Neuronal stem cell (in vitro differentiated cells): ENCODE data around the gene ZCCHC7.
"Not testable (repeated sequence)": the region's sequence is repeated elsewhere in the genome, so short reads cannot be mapped to it uniquely, and the experiment has no call there.

Experiments used
- DNase-seq: peaks from one replicate; pipeline ENCODE4 v3.0.0-alpha.2; 2013; ENCODE audit warnings: low spot score
- H2AFZ ChIP-seq: one replicate; pipeline ENCODE4 v1.6.1; 2013; ENCODE audit warnings: mild to moderate bottlenecking, low read length, inconsistent platforms
- H2AK5ac ChIP-seq: 2 replicates; pipeline ENCODE4 v1.6.1; 2013; ENCODE audit warnings: low read depth, mild to moderate bottlenecking, inconsistent platforms, low read length, moderate library complexity, mixed read lengths
- H2BK120ac ChIP-seq: 2 replicates; pipeline ENCODE4 v1.6.1; 2013; ENCODE audit warnings: low read depth, mild to moderate bottlenecking, inconsistent platforms, low read length, moderate library complexity, mixed read lengths
- H2BK12ac ChIP-seq: one replicate; pipeline ENCODE4 v1.6.1; 2013; ENCODE audit warnings: low read length, inconsistent platforms
- H2BK15ac ChIP-seq: 2 replicates; pipeline ENCODE4 v1.6.1; 2013; ENCODE audit warnings: mild to moderate bottlenecking, low read length, inconsistent platforms, mixed read lengths
- H2BK5ac ChIP-seq: one replicate; pipeline ENCODE4 v1.6.1; 2013; ENCODE audit warnings: inconsistent platforms, mild to moderate bottlenecking, low read length, moderate library complexity
- H3K14ac ChIP-seq: one replicate; pipeline ENCODE4 v1.6.1; 2013; ENCODE audit warnings: low read length, inconsistent platforms
- H3K18ac ChIP-seq: 2 replicates; pipeline ENCODE4 v1.6.1; 2013; ENCODE audit warnings: low read length, inconsistent platforms
- H3K23ac ChIP-seq: 2 replicates; pipeline ENCODE4 v1.6.1; 2013; ENCODE audit warnings: low read depth, mild to moderate bottlenecking, mixed read lengths, low read length, inconsistent platforms; ENCODE audit not compliant: poor library complexity
- H3K27ac ChIP-seq: replicated peaks from 3 replicates; pipeline ENCODE4 v1.5.1; 2013; ENCODE audit warnings: low read length, inconsistent platforms
- H3K27me3 ChIP-seq, 3 experiments: 2 replicates each; pipeline ENCODE4 v1.6.1; 2013; ENCODE audit warnings: low read length in 3 of 3, mild to moderate bottlenecking in 2 of 3, inconsistent platforms in 1 of 3, low read depth in 1 of 3, mixed read lengths in 1 of 3, moderate library complexity in 1 of 3; ENCODE audit not compliant: control insufficient read depth in 3 of 3, insufficient read depth in 3 of 3
- H3K36me3 ChIP-seq, 2 donors: replicated peaks in 1 of 2; 2 replicates each; pipeline ENCODE4 v1.6.1; 2013; ENCODE audit warnings: low read length in 2 of 2; ENCODE audit not compliant: control insufficient read depth in 2 of 2, insufficient read depth in 2 of 2
- H3K4ac ChIP-seq: 2 replicates; pipeline ENCODE4 v1.6.1; 2013; ENCODE audit warnings: inconsistent platforms, mild to moderate bottlenecking, low read length, moderate library complexity
- H3K4me1 ChIP-seq, 2 donors: 1 replicate in 1 of 2; 2 replicates in 1 of 2; pipeline ENCODE4 v1.6.1; 2013; ENCODE audit warnings: low read length in 2 of 2, low read depth in 1 of 2; ENCODE audit not compliant: control insufficient read depth in 2 of 2, insufficient read depth in 1 of 2
- H3K4me2 ChIP-seq: one replicate; pipeline ENCODE4 v1.6.1; 2013; ENCODE audit warnings: mild to moderate bottlenecking, low read length, inconsistent platforms; ENCODE audit not compliant: insufficient read depth, poor library complexity, severe bottlenecking
- H3K4me3 ChIP-seq, 2 donors: 2 replicates each; pipeline ENCODE4 v1.5.1; 2013; ENCODE audit warnings: low read length in 2 of 2, mild to moderate bottlenecking in 2 of 2, inconsistent platforms in 1 of 2, moderate library complexity in 1 of 2
- H3K79me1 ChIP-seq: one replicate; pipeline ENCODE4 v1.6.1; 2013; ENCODE audit warnings: low read depth, mild to moderate bottlenecking, inconsistent platforms, low read length, moderate library complexity
- H3K9ac ChIP-seq: one replicate; pipeline ENCODE4 v1.6.1; 2013; ENCODE audit warnings: mild to moderate bottlenecking, low read depth, low read length, inconsistent platforms; ENCODE audit not compliant: poor library complexity
- H3K9me3 ChIP-seq, 2 donors: replicated peaks in 1 of 2; 2 replicates each; pipeline versions ENCODE3 to v1.6.1; 2013; ENCODE audit warnings: low read length in 2 of 2, mild to moderate bottlenecking in 2 of 2, inconsistent platforms in 1 of 2, low read depth in 1 of 2, mixed read lengths in 1 of 2, moderate library complexity in 1 of 2; ENCODE audit not compliant: control insufficient read depth in 2 of 2, insufficient read depth in 1 of 2
- H4K8ac ChIP-seq: one replicate; pipeline ENCODE4 v1.6.1; 2013; ENCODE audit warnings: low read depth, mild to moderate bottlenecking, inconsistent platforms, low read length, moderate library complexity
- H4K91ac ChIP-seq: one replicate; pipeline ENCODE4 v1.6.1; 2013; ENCODE audit warnings: low read length, low read depth, mild to moderate bottlenecking, inconsistent platforms; ENCODE audit not compliant: poor library complexity
- WGBS, 2 donors: extraction: QIAGEN DNeasy Blood & Tissue Kit; methylation state at CpG; one replicate each; pipeline ENCODE4 v1.1.7; 2013; ENCODE audit warnings: missing lambda C conversion rate in 2 of 2, mixed read lengths in 1 of 2; ENCODE audit not compliant: insufficient read length in 2 of 2, insufficient replicate concordance in 1 of 2; ENCODE audit errors: extremely low coverage in 2 of 2; 5-methylcytosine and 5-hydroxymethylcytosine counted together

Gene ZCCHC7

GRCh38 chr9:37201581-37201980, 81.2 kb downstream of the ZCCHC7 start:
- Histone ChIP-seq H3K14ac (no peak overlapping the region), H2AFZ (no peak overlapping the region), H3K23ac (no peak overlapping the region), H4K91ac (no peak overlapping the region), H2BK12ac (no peak overlapping the region), H2AK5ac (no peak overlapping the region), H3K27me3 (no peaks in the 10 kb centered on the region), H4K8ac (no peak overlapping the region), H3K4me2 (no peak overlapping the region), H3K9ac (no peak overlapping the region), H3K4ac (no peak overlapping the region), H2BK120ac (no peak overlapping the region), H3K4me3 (no peak overlapping the region), H3K79me1 (no peaks in the 10 kb centered on the region), H2BK15ac (no peak overlapping the region), H3K36me3 (peaks cover 0 to 11% of the 10 kb centered on the region in 2 donors), H3K4me1 (peaks cover 5 to 21% of the 10 kb centered on the region in 2 donors), H2BK5ac (no peak overlapping the region), H3K9me3 (peaks cover 1 to 25% of the 10 kb centered on the region in 2 donors), H3K27ac (no peak overlapping the region), H3K18ac (no peak overlapping the region)
- no CpG with 5 or more reads among the region's 1 CpG for WGBS, 2 donors
- no peak for DNase-seq

GRCh38 chr9:37202091-37202490, 81.7 kb downstream of the ZCCHC7 start:
- no peak overlapping the region for H3K9ac ChIP-seq
- H2AFZ ChIP-seq = no peak overlapping the region
- no peak overlapping the region for H2AK5ac ChIP-seq
- H3K36me3 ChIP-seq = peaks cover 0 to 16% of the 10 kb centered on the region in 2 donors
- H2BK5ac ChIP-seq = no peak overlapping the region
- no peak overlapping the region for H4K8ac ChIP-seq
- H3K4ac ChIP-seq = no peak overlapping the region
- peaks cover 5 to 17% of the 10 kb centered on the region in 2 donors for H3K4me1 ChIP-seq
- H3K4me3 ChIP-seq = no peak overlapping the region
- H4K91ac ChIP-seq = no peak overlapping the region
- no peak overlapping the region for H3K14ac ChIP-seq
- H2BK12ac ChIP-seq = no peak overlapping the region
- peaks cover 1 to 25% of the 10 kb centered on the region in 2 donors for H3K9me3 ChIP-seq
- no peak overlapping the region for H3K27ac ChIP-seq
- H3K18ac ChIP-seq = no peak overlapping the region
- no peak for DNase-seq
- no peaks in the 10 kb centered on the region for H3K79me1 ChIP-seq
- H3K27me3 ChIP-seq = no peaks in the 10 kb centered on the region
- no peak overlapping the region for H3K4me2 ChIP-seq
- H3K23ac ChIP-seq = no peak overlapping the region
- H2BK120ac ChIP-seq = no peak overlapping the region
- no peak overlapping the region for H2BK15ac ChIP-seq

GRCh38 chr9:37203456-37203855, 83.1 kb downstream of the ZCCHC7 start:
- not testable (repeated sequence) for H3K23ac ChIP-seq, H3K4me2 ChIP-seq, H3K79me1 ChIP-seq, H3K27me3 ChIP-seq, H3K9ac ChIP-seq, H4K91ac ChIP-seq, H3K4ac ChIP-seq, H3K14ac ChIP-seq, H2BK5ac ChIP-seq, H2AFZ ChIP-seq, H2BK12ac ChIP-seq, H4K8ac ChIP-seq, H2BK15ac ChIP-seq, H3K27ac ChIP-seq, DNase-seq, H3K18ac ChIP-seq, H2BK120ac ChIP-seq, H2AK5ac ChIP-seq, H3K4me3 ChIP-seq
- Histone ChIP-seq H3K9me3 (peaks cover 1 to 22% of the 10 kb centered on the region in 2 donors), H3K4me1 (peaks cover 3 to 13% of the 10 kb centered on the region in 2 donors), H3K36me3 (peaks cover 0 to 27% of the 10 kb centered on the region in 2 donors)
- WGBS, 2 donors = no CpG with 5 or more reads among the region's 4 CpGs

GRCh38 chr9:37206121-37206620, 85.8 kb downstream of the ZCCHC7 start:
- H2BK120ac ChIP-seq = no peak overlapping the region
- no peak overlapping the region for H2BK12ac ChIP-seq
- peaks cover 1 to 22% of the 10 kb centered on the region in 2 donors for H3K9me3 ChIP-seq
- no peak overlapping the region for H3K18ac ChIP-seq
- WGBS, 2 donors = 100% methylated on average over 2 of the region's 10 CpGs; no CpG with 5 or more reads in 1 of the 2 donors
- H2BK5ac ChIP-seq = no peak overlapping the region
- H4K91ac ChIP-seq = no peak overlapping the region
- H3K4me2 ChIP-seq = no peak overlapping the region
- H4K8ac ChIP-seq = no peak overlapping the region
- H2BK15ac ChIP-seq = no peak overlapping the region
- no peak for DNase-seq
- H2AFZ ChIP-seq = no peak overlapping the region
- no peaks in the 10 kb centered on the region for H3K27me3 ChIP-seq
- no peak overlapping the region for H3K14ac ChIP-seq
- no peak overlapping the region for H3K27ac ChIP-seq
- H2AK5ac ChIP-seq = no peak overlapping the region
- no peak overlapping the region for H3K23ac ChIP-seq
- no peak overlapping the region for H3K4ac ChIP-seq
- H3K9ac ChIP-seq = no peak overlapping the region
- no peaks in the 10 kb centered on the region for H3K79me1 ChIP-seq
- peak overlapping the region in 1 of 2 donors; percentile 54 for H3K4me3 ChIP-seq
- peaks cover 0 to 31% of the 10 kb centered on the region in 2 donors for H3K36me3 ChIP-seq
- peaks cover 4 to 19% of the 10 kb centered on the region in 2 donors for H3K4me1 ChIP-seq
